Urothelium cell line (cell line): ENCODE results near the gene UNK.

Experiments
- DNase-seq: peaks from one replicate; pipeline ENCODE4 v3.0.0; 2011; ENCODE audit warnings: low spot score, mixed read lengths
- FAIRE-seq: peaks from 2 replicates; lab custom pipeline; 2011; peaks lifted over from hg19 to GRCh38; lab: Jason Lieb, UNC

UNK gene

GRCh38 chr17:75818326-75818885 is 33.8 kb downstream of the UNK start:
- DNase-seq (no peak), FAIRE-seq (no peak)

- DNase-seq = no peak
These were observed 34.5 kb downstream of the UNK start for GRCh38 chr17:75819116-75819515.

GRCh38 chr17:75819678-75820077 is 35.1 kb downstream of the UNK start:
- no peak for DNase-seq
- FAIRE-seq = no peak

More at GRCh38 chr17:75819116-75819515, 34.5 kb downstream of the UNK start:
- FAIRE-seq = no peak

GRCh38 chr17:75820094-75821080 is 35.8 kb downstream of the UNK start:
- FAIRE-seq (peak; percentile 82), DNase-seq (no peak)

GRCh38 chr17:75821552-75821951 is 36.9 kb downstream of the UNK start:
- DNase-seq = no peak

GRCh38 chr17:75822119-75822799 is 37.7 kb downstream of the UNK start:
- FAIRE-seq (no peak), DNase-seq (no peak)

More at GRCh38 chr17:75821552-75821951, 36.9 kb downstream of the UNK start:
- FAIRE-seq = peak; percentile 23

- DNase-seq = no peak
- FAIRE-seq = no peak
These were observed 38.2 kb downstream of the UNK start for GRCh38 chr17:75822800-75823166.

GRCh38 chr17:75823257-75824041 is 38.8 kb downstream of the UNK start:
- FAIRE-seq = no peak
- no peak for DNase-seq

- FAIRE-seq (no peak), DNase-seq (no peak)
These were observed 39.5 kb downstream of the UNK start for GRCh38 chr17:75824050-75824552.

GRCh38 chr17:75824666-75825065 is 40.1 kb downstream of the UNK start:
- no peak for FAIRE-seq

GRCh38 chr17:75825149-75825552 is 40.5 kb downstream of the UNK start:
- DNase-seq = no peak
- no peak for FAIRE-seq

More at GRCh38 chr17:75824666-75825065, 40.1 kb downstream of the UNK start:
- no peak for DNase-seq

GRCh38 chr17:75825748-75826370 is 41.3 kb downstream of the UNK start:
- no peak for DNase-seq
- no peak for FAIRE-seq

GRCh38 chr17:75826561-75827307 is 42.1 kb downstream of the UNK start:
- FAIRE-seq = no peak
- DNase-seq = no peak

- peak; percentile 60 for DNase-seq
- FAIRE-seq = peak; percentile 91
These were observed 42.9 kb downstream of the UNK start for GRCh38 chr17:75827308-75828075.

- DNase-seq (no peak), FAIRE-seq (peak; percentile 81)
These were observed 43.4 kb downstream of the UNK start for GRCh38 chr17:75828076-75828400.

GRCh38 chr17:75828741-75829140 is 44.1 kb downstream of the UNK start:
- no peak for FAIRE-seq
- no peak for DNase-seq

GRCh38 chr17:75829747-75830146 is 45.1 kb downstream of the UNK start:
- no peak for DNase-seq
- no peak for FAIRE-seq

GRCh38 chr17:75830164-75831031 is 45.8 kb downstream of the UNK start:
- DNase-seq (no peak), FAIRE-seq (peak; percentile 5)
